GM12864 (cell line): ENCODE results near the gene GPR161.

Experiments used
- DNase-seq: peaks from one replicate; pipeline ENCODE4 v3.0.0-alpha.2; 2011; ENCODE audit warnings: low read depth
- H3K4me3 ChIP-seq: 2 replicates; pipeline ENCODE4 v1.5.1; 2011; ENCODE audit warnings: mild to moderate bottlenecking, low read depth, low read length, control low read depth
- TF ChIP-seq, protein P1 (sequence below): IDR thresholded peaks from 2 replicates; pipeline ENCODE4 v1.5.1; 2011; ENCODE audit warnings: low read depth, mild to moderate bottlenecking, moderate library complexity, low read length, control low read depth, inconsistent platforms; ENCODE audit errors: missing control alignments

The GPR161 gene

DNA sequence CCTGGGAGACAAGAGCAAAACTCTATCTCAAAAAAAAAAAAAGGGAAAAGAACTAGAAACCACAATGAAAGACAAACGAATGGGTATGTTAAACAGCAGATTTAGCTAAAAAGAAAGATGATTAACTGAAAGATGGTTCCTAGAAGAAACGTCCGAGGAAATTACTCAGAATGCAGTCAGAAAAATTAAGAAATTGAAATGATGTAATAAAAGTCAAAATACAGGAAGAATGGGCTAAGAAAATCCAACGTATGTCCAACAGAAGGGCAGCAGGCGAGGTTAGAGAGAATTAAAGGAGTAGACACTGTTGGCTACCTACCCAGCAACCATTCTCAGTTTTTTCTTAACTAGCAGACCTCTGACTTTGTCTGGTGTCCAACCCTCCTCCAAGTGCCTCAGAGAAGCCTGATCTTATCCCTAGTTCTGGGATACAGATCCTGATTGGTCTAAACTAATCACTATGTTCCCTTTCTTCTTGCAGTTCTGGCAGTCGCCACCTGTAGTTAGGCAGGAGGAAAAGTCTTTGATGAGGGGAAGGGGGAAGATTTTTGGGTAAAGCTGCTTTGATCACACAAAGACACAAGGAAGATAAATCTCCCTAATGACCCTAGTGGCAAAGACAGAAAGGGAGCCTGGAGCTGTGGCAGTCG lies 25.7 kb downstream of the GPR161 start:
- H3K4me3 ChIP-seq: no peak overlapping the region
- DNase-seq: no peak
- TF ChIP-seq, protein P1, sequence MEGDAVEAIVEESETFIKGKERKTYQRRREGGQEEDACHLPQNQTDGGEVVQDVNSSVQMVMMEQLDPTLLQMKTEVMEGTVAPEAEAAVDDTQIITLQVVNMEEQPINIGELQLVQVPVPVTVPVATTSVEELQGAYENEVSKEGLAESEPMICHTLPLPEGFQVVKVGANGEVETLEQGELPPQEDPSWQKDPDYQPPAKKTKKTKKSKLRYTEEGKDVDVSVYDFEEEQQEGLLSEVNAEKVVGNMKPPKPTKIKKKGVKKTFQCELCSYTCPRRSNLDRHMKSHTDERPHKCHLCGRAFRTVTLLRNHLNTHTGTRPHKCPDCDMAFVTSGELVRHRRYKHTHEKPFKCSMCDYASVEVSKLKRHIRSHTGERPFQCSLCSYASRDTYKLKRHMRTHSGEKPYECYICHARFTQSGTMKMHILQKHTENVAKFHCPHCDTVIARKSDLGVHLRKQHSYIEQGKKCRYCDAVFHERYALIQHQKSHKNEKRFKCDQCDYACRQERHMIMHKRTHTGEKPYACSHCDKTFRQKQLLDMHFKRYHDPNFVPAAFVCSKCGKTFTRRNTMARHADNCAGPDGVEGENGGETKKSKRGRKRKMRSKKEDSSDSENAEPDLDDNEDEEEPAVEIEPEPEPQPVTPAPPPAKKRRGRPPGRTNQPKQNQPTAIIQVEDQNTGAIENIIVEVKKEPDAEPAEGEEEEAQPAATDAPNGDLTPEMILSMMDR: no peak

DNA sequence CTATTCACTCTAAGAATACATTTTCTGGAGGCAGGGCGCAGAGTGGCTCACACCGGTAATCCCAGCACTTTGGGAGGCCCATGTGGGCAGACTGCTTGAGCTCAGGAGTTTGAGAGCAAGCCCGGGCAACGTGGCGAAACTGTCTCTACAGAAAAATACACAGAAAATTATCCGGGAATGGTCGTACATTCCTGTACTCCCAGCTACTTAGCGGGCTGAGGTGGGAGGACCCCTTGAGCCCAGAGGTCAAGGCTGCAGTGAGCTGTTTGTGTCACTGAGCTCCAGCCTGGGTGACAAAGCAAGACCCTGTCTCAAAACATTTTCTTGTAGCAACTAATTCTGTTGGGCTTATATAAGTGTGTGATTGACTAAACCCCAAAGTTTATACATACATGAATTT lies 30.5 kb downstream of the GPR161 start:
- no peak overlapping the region for H3K4me3 ChIP-seq
- DNase-seq: no peak
- TF ChIP-seq, protein P1: no peak

DNA sequence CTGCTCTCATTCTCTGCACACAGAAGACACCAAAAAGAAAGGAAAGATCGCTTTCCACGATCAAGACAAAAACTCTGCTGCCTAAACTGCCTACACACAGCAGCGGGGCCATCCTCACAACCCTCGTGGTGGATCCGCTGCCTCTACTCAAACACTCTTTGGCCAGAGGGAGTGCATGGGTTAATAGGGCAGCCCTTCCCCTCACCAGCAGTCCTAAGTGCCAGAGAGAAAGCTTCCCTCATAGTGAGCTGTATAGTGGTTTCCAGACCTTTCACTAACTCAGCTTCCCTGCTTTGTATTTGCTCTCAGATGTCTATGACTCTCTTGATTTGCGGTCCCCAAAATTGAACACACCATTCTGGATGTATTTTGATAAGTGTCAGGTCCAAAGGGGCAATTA lies 30.9 kb downstream of the GPR161 start:
- DNase-seq: no peak
- TF ChIP-seq, protein P1: no peak
- H3K4me3 ChIP-seq: no peak overlapping the region

GRCh38 chr1:168104535-168104934 lies 32.2 kb downstream of the GPR161 start:
- TF ChIP-seq, protein P1: no peak
- no peak for DNase-seq
- H3K4me3 ChIP-seq: no peak overlapping the region

DNA sequence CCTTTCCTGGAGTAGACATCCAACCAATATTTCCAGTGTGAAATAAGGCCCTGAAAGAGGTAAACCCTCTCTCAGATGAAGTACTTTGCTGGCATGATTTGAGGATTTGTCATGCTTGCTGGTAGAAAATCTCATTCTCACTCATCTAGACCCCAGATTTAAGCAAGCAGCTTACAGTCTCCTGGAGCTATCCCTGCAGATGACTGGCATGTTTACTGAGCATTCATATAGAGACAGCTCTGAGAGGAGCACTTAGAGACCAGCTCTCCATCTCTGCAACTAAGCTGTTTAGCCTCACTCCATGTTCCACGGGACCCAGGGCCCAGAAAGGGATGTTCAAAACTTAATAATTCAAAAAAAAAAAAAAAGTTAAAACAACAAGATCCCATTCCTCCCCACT lies 34.2 kb downstream of the GPR161 start:
- TF ChIP-seq, protein P1: no peak
- no peak overlapping the region for H3K4me3 ChIP-seq
- no peak for DNase-seq

DNA sequence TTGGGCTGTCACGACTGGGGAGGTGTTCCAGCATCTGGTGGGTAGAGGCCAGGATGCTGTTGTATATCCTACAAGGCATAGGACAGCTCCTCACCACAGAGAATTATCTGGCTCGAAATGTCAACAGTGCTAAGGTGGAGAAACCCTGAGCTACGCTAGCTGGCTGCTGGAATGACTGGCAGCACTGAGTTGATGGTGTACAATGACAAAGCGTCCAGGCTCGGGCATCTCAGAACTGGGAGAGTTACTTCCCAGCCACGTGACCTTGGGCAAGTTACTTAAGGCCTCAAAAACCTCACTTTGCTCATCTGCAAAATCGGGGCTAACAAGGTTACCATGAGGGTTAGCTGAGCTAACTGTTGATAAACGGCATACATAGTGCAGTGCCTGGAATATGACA lies 35.4 kb downstream of the GPR161 start:
- no peak for DNase-seq
- TF ChIP-seq, protein P1: no peak
- H3K4me3 ChIP-seq: no peak overlapping the region

DNA sequence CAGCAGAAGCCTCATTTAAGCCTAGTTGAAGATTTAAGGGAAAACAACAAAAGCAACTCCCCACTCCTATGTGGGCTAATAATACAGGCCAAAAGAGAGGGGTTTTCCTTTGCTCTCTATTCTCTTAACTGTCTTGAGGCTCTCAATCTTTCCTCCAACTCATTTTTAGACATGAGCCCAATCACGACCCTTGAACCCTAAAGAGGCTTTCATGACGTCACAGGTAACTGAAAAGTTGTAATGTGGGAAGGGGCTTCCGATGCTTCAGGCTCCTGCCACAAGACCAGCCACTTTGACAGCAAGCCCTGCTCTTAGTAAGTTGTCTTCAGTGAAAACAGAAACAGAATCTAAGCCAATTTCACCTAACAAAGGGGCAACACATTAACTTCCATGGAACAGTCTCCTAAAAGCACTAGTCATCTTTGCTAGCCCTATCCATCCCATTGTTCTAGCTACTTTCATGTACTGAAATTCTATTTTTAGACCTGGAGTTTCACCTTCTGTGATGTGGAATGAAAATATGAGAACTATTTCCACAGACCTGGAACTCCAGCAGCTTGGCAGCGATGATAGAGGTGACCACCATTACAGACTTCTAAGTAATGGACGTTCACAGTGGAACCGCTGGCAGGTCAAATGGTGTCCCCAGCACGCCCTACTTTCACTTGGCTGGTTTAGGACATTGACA lies 36.3 kb downstream of the GPR161 start:
- no peak for DNase-seq
- H3K4me3 ChIP-seq: no peak overlapping the region
- TF ChIP-seq, protein P1: no peak
